HEK293T (cell line): ENCODE results near the gene GPR137B.

Experiments
- ARNT ChIP-seq: fragments of 450-650 bp; IDR thresholded peaks from 2 replicates; pipeline ENCODE4 v1.6.1; 2017; ENCODE audit warnings: mild to moderate bottlenecking
- BHLHE40 ChIP-seq: fragments of 450-650 bp; IDR thresholded peaks from 2 replicates; pipeline ENCODE4 v1.6.1; 2016; ENCODE audit warnings: mild to moderate bottlenecking, moderate library complexity, borderline replicate concordance
- ELF4 ChIP-seq: fragments of 450-650 bp; IDR thresholded peaks from 2 replicates; pipeline ENCODE4 v1.6.1; 2017; ENCODE audit warnings: antibody characterized with exemption
- FOXA1 ChIP-seq: fragments of 450-650 bp; IDR thresholded peaks from 2 replicates; pipeline ENCODE4 v1.6.1; 2016; ENCODE audit warnings: mild to moderate bottlenecking
- FOXK2 ChIP-seq: fragments of 450-650 bp; IDR thresholded peaks from 2 replicates; pipeline ENCODE4 v1.6.1; 2016; ENCODE audit warnings: mild to moderate bottlenecking
- FOXM1 ChIP-seq: fragments of 450-650 bp; IDR thresholded peaks from 2 replicates; pipeline ENCODE4 v1.6.1; 2017; ENCODE audit warnings: mild to moderate bottlenecking, borderline replicate concordance
- HDGF ChIP-seq: fragments of 450-650 bp; IDR thresholded peaks from 2 replicates; pipeline ENCODE4 v1.6.1; 2017; ENCODE audit warnings: antibody characterized with exemption, borderline replicate concordance
- L3MBTL2 ChIP-seq: fragments of 450-650 bp; conservative IDR thresholded peaks from 2 replicates; pipeline ENCODE4 v1.6.1; 2016; ENCODE audit warnings: mild to moderate bottlenecking
- NFRKB ChIP-seq: fragments of 450-650 bp; IDR thresholded peaks from 2 replicates; pipeline ENCODE4 v1.6.1; 2016; ENCODE audit warnings: mild to moderate bottlenecking, moderate library complexity
- SP1 ChIP-seq: fragments of 450-650 bp; IDR thresholded peaks from 2 replicates; pipeline ENCODE4 v1.6.1; 2017
- SUZ12 ChIP-seq: fragments of 450-650 bp; IDR thresholded peaks from 2 replicates; pipeline ENCODE4 v1.6.1; 2016; ENCODE audit warnings: mild to moderate bottlenecking
- TARDBP ChIP-seq: fragments of 450-650 bp; IDR thresholded peaks from 2 replicates; pipeline ENCODE4 v1.6.1; 2016
- ZNF384 ChIP-seq: fragments of 450-650 bp; IDR thresholded peaks from 2 replicates; pipeline ENCODE4 v1.6.1; 2016

DNA sequence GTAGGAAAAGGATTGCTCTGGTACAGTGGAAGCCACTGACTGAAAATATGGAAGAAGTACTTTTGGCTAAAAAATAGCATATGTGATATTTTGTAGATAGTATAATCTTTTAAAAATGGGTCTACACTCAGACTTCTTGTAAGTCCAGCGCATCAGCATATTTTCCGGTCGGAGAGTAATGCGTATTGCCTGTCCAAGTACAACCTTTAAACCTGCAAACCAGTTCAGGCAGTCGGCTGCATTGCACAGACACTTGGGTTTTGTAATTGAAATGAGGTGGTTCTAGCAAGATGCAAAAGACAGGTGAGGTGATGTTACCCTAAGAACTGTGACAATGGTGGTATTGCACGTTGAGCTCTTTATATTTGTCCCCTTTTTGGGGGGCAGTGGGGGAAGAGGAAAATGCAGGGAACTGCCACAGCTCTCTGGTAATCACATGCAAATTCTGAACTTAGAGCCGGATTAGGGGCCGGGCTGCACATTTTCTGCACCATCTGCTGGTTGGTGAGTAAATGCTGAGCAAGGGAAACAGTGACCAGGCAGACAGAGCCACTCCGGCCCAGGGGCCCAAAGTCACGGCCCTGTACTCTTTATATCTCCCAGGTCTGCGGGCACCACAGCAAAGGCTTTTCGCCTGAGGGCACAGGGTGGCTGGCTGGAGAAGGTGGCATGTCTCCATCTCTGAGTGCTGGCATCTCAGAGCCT, 2.3 kb downstream of the GPR137B start:
- TF ChIP-seq FOXK2 (no peak), ARNT (no peak), HDGF (no peak), FOXM1 (no peak), SP1 (no peak), NFRKB (no peak), BHLHE40 (no peak), SUZ12 (no peak), TARDBP (no peak), ELF4 (no peak), FOXA1 (no peak), ZNF384 (no peak), L3MBTL2 (no peak)
